Right lobe of liver (tissue), 6 donors: ENCODE measurements around the gene ANAPC13. TPM values are rescaled to one million over a fixed set of nuclear protein-coding genes. Genes with fewer than 3 reads are reported as not detected.

ENCODE experiments used
- ATAC-seq, 4 donors: fragments of 200-7000 bp; cut with Tn5 transposase; one replicate each; pipeline ENCODE4 v1.9.1; 2020; ENCODE audit warnings: mild to moderate bottlenecking in 4 of 4, moderate library complexity in 4 of 4
- DNase-seq, 3 donors: peaks; one replicate each; pipeline ENCODE4 v3.0.0-alpha.2; 2020
- H3K27ac ChIP-seq, 3 donors: fragments of 200-600 bp; one replicate each; pipeline ENCODE4 v1.8.0; 2022
- H3K27me3 ChIP-seq, 2 donors: fragments of 200-600 bp; one replicate each; pipeline ENCODE4 v1.8.0; 2022
- H3K36me3 ChIP-seq, 4 donors: fragments of 200-600 bp; sonication (generic) in 1 of 4; one replicate each; pipeline versions ENCODE4 v1.5.1 to v1.8.0; 2017 to 2022; ENCODE audit warnings: control low read depth in 1 of 4
- H3K4me1 ChIP-seq, 4 donors: fragments of 200-600 bp; sonication (generic) in 1 of 4; one replicate each; pipeline versions ENCODE4 v1.5.1 to v1.8.0; 2017 to 2022; ENCODE audit warnings: control low read depth in 1 of 4
- H3K4me3 ChIP-seq, 3 donors: fragments of 200-600 bp; one replicate each; pipeline ENCODE4 v1.8.0; 2022
- H3K9me3 ChIP-seq, 4 donors: fragments of 200-600 bp; sonication (generic) in 1 of 4; one replicate each; pipeline versions ENCODE4 v1.5.1 to v1.8.0; 2017 to 2022; ENCODE audit warnings: control low read depth in 1 of 4
- CTCF ChIP-seq, 4 donors: fragments of 200-600 bp in 3 of 4; fragments of 450-650 bp in 1 of 4; IDR thresholded peaks; one replicate each; pipeline versions ENCODE4 v1.5.1 to v1.8.0; 2016 to 2022; ENCODE audit warnings: antibody characterized with exemption in 4 of 4, mild to moderate bottlenecking in 2 of 4
- POLR2A ChIP-seq: fragments of 450-650 bp; IDR thresholded peaks from one replicate; pipeline ENCODE4 v1.6.1; 2017; ENCODE audit warnings: antibody characterized with exemption, mild to moderate bottlenecking
- WGBS: methylation state at CpG from one replicate; pipeline ENCODE4 v1.1.6; 2018; ENCODE audit warnings: low coverage, low lambda C conversion rate; ENCODE audit not compliant: insufficient coverage; ENCODE audit errors: missing lambda C conversion rate; 5-methylcytosine and 5-hydroxymethylcytosine counted together
- intact Hi-C, 2 donors: fragments of 100-400 bp; cut with DNase I; formaldehyde crosslinking; loops; one replicate each; pipeline versions ENCODE4 v1.11.2 to v1.14.1; 2022
- total RNA-seq, 6 experiments: library from RNA; depleted of rRNA in 2 of 6; stranded (reverse); fragments of >200 nt in 2 of 6; fragmentation: NEBNext Ultra II Directional in 3 of 6; extraction: Animal tissue kit (Norgen Biotek cat#: 25700) in 3 of 6; gene quantifications; one replicate each; pipeline versions ENCODE4 v1.1.0 to v1.2.4, GENCODE V29; 2016 to 2023
- donor health status: DM: no; HTN: yes; CAD: no.
- donor health status: DM: no; HTN: no; CAD: no.
- donor health status: DM: no; HTN: no; CAD: no.
- donor health status: DM: no; HTN: yes; CAD: no.
- donor health status: DM: no; HTN: yes; CAD: no.

Gene ANAPC13
- total RNA-seq, 6 experiments from 2014 or later: 23.1 to 46.6 (median 31.7) TPM

- 70% methylated on average over 5 of the region's 5 CpGs for WGBS
- intact Hi-C loops: loop anchor here (10.0 kb wide), 2 partner anchors 90 to 170 kb away; no protein-coding TSS in a partner anchor
- ATAC-seq: peak in 2 of 4 donors; percentile 6 to 34
- no peak overlapping the region for H3K27ac ChIP-seq
- H3K4me1 ChIP-seq: peaks cover 0 to 35% (median 7%) of the 10 kb centered on the region in 4 donors
- no peaks in the 10 kb centered on the region for H3K27me3 ChIP-seq
- no peak overlapping the region for H3K4me3 ChIP-seq
- TF ChIP-seq POLR2A: no peak
- TF ChIP-seq CTCF (IDR thresholded peaks at IDR 0.05): no peak
- no peak for DNase-seq
- peaks cover 0 to 13% (median 5%) of the 10 kb centered on the region in 4 donors for H3K36me3 ChIP-seq
- no peaks in the 10 kb centered on the region for H3K9me3 ChIP-seq
Observed at GRCh38 chr3:134474956-134475355, 10.8 kb downstream of the ANAPC13 start.

- peaks cover 0 to 13% (median 4%) of the 10 kb centered on the region in 4 donors for H3K36me3 ChIP-seq
- no peaks in the 10 kb centered on the region for H3K27me3 ChIP-seq
- no peak overlapping the region for H3K27ac ChIP-seq
- DNase-seq: peak in 2 of 3 donors; percentile 37 to 76
- H3K4me3 ChIP-seq: no peak overlapping the region
- peaks cover 0 to 31% (median 6%) of the 10 kb centered on the region in 4 donors for H3K4me1 ChIP-seq
- no peaks in the 10 kb centered on the region for H3K9me3 ChIP-seq
- 6% methylated on average over 7 of the region's 9 CpGs for WGBS
- intact Hi-C loops: loop anchor here (10.0 kb wide), 2 partner anchors 89 to 169 kb away; no protein-coding TSS in a partner anchor
- ATAC-seq: peak; percentile 77 to 88 (median 82)
- TF ChIP-seq POLR2A (no peak), CTCF (IDR thresholded peaks at IDR 0.05) (peak; percentile 83 to 85 (median 85))
Observed at GRCh38 chr3:134473868-134474546, 11.8 kb downstream of the ANAPC13 start.

GRCh38 chr3:134472831-134473230 lies 13.0 kb downstream of the ANAPC13 start:
- no peak for TF ChIP-seq CTCF (IDR thresholded peaks at IDR 0.05)
- TF ChIP-seq POLR2A: no peak
- Histone ChIP-seq H3K36me3 (peaks cover 0 to 8% (median 3%) of the 10 kb centered on the region in 4 donors), H3K27ac (no peak overlapping the region), H3K9me3 (no peaks in the 10 kb centered on the region), H3K27me3 (no peaks in the 10 kb centered on the region), H3K4me3 (no peak overlapping the region), H3K4me1 (peaks cover 0 to 21% (median 2%) of the 10 kb centered on the region in 4 donors)
- WGBS: 96% methylated on average over 3 of the region's 6 CpGs
- no peak for DNase-seq
- no peak for ATAC-seq
- intact Hi-C loops: loop anchor here (10.0 kb wide), 2 partner anchors 88 to 168 kb away; no protein-coding TSS in a partner anchor

GRCh38 chr3:134471521-134472193 lies 14.1 kb downstream of the ANAPC13 start:
- Histone ChIP-seq H3K27me3 (no peaks in the 10 kb centered on the region), H3K4me3 (no peak overlapping the region), H3K36me3 (peaks cover 0 to under 1% (median under 1%) of the 10 kb centered on the region in 4 donors), H3K27ac (no peak overlapping the region), H3K9me3 (no peaks in the 10 kb centered on the region), H3K4me1 (peaks cover 0 to 18% (median 2%) of the 10 kb centered on the region in 4 donors)
- no peak for DNase-seq
- 51% methylated on average over 8 of the region's 8 CpGs for WGBS
- intact Hi-C loops: loop anchor here (10.0 kb wide), 2 partner anchors 87 to 167 kb away; no protein-coding TSS in a partner anchor
- peak in 3 of 4 donors; percentile 26 to 67 (median 47) for ATAC-seq
- TF ChIP-seq CTCF (IDR thresholded peaks at IDR 0.05) (no peak), POLR2A (no peak)
